ENCODE results near the gene SHQ1. TPM values are rescaled to one million over a fixed set of nuclear protein-coding genes. Genes with fewer than 3 reads are reported as not detected.
A peak's percentile ranks its signal among the peaks of the same experiment; 100 is the strongest.
"Not testable (repeated sequence)": the region's sequence is repeated elsewhere in the genome, so short reads cannot be mapped to it uniquely, and the experiment has no call there.

The SHQ1 gene
- total RNA-seq, 1 experiment from 2014 or later = 32.5 TPM

DNA sequence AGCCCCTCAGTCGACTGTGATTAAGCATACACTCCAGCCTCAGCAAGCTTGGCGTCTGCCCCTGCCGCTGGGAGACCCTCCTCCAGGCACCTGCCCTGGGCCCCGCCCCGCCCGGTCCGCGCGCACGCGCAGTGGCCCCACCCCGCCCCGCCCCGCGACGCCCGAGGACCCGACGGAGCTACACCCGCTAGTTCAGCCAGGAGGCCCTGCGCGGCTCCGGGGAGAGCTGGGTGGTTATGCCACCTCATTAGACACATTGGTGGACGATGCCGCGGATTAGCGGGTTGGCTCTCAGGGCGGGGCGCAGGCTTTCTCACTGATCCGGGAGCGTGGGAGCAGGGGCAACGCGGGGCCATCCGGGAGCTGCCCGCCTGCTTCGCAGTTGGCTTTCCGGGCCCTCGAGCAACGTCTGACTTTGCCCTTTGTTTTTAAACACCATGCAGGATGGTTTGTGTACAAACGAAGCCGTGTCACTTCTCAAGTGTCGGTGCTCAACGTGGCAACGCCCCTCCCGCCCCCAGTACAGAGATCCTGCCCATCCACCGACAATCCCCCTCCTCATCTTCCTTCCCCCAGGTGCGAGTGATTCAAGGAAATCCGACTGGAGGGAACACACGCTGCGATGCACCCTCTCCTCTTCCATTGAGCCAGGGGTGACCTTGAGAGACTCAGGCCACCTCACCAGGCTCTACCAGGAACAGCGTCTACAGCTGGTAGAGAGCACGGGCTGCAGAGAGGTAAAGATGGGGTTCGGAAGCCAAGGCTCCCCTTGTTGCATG is 109.3 kb downstream of the SHQ1 start:
- Histone ChIP-seq H2BK15ac (ENCODE audit: low read depth, low read length) (no peak overlapping the region), H4K5ac (ENCODE audit: insufficient read length, low read depth, low read length) (no peak overlapping the region), H3K23ac (ENCODE audit: insufficient read length, low read depth, low read length) (no peak overlapping the region), H2BK20ac (ENCODE audit: low read depth, low read length, poor library complexity, severe bottlenecking) (no peak overlapping the region), H4K8ac (replicated peaks; ENCODE audit: insufficient read length, low read depth, low read length) (no peak overlapping the region), H3K9ac (ENCODE audit: extremely low read depth, insufficient read length, low read length) (no peak overlapping the region), H3K23me2 (ENCODE audit: insufficient read length, low read depth, low read length, poor library complexity, severe bottlenecking) (peaks cover 10% of the 10 kb centered on the region), H3K79me1 (ENCODE audit: insufficient read depth, low read depth, low read length, poor library complexity, severe bottlenecking) (no peaks in the 10 kb centered on the region), H3K4me2 (ENCODE audit: insufficient read depth, insufficient read length, low read length) (peak overlapping the region; percentile 51), H3T11ph (ENCODE audit: low read length) (no peak overlapping the region), H3K18ac (ENCODE audit: insufficient read length, low read depth, low read length) (no peak overlapping the region), H3K27me3 (ENCODE audit: insufficient read depth, low read length) (peaks cover 5% of the 10 kb centered on the region; the same call in 1 of the 2 replicates), H2AFZ (ENCODE audit: low read length) (peak overlapping the region; percentile 5), H2BK12ac (ENCODE audit: insufficient read length, low read depth, low read length) (no peak overlapping the region), H2BK120ac (ENCODE audit: low read depth, low read length, poor library complexity, severe bottlenecking) (no peak overlapping the region), H3K79me2 (ENCODE audit: insufficient read depth, low read length) (no peaks in the 10 kb centered on the region), H4K91ac (ENCODE audit: insufficient read length, low read depth, low read length) (no peak overlapping the region), H3K9me3 (ENCODE audit: control insufficient read depth, low read depth, low read length) (no peaks in the 10 kb centered on the region), H2BK5ac (ENCODE audit: insufficient read length, low read length) (no peak overlapping the region), H3K14ac (ENCODE audit: insufficient read depth, low read length) (peak overlapping the region; percentile 77; the same call in 1 of the 2 replicates), H2AK5ac (ENCODE audit: insufficient read length, low read length) (no peak overlapping the region), H3K4me1 (ENCODE audit: insufficient read depth, low read length) (no peaks in the 10 kb centered on the region; the same call in 1 of the 2 replicates), H4K20me1 (ENCODE audit: control insufficient read depth, insufficient read depth, insufficient read length) (no peaks in the 10 kb centered on the region), H3K4ac (ENCODE audit: low read depth, low read length) (no peak overlapping the region), H3K27ac (ENCODE audit: insufficient read length, low read depth, low read length) (no peak overlapping the region), H3K56ac (ENCODE audit: insufficient read length, low read depth, low read length) (no peak overlapping the region)
- no CpG with 5 or more reads among the region's 53 CpGs for WGBS (ENCODE audit: extremely low coverage, insufficient read length, low lambda C conversion rate)
- Mint-ChIP-seq H3K4me3 (peak overlapping the region; percentile 63 to 82), H3K4me1 (peaks cover 13 to 22% of the 10 kb centered on the region in 2 experiments), H3K36me3 (ENCODE audit: insufficient read depth in 1 of 3, low read depth in 3 of 3) (peaks cover 6 to 8% (median 7%) of the 10 kb centered on the region in 3 experiments; a peak in 5 of 7 replicates), H3K9me3 (peaks cover 7 to 13% of the 10 kb centered on the region in 2 experiments), H3K27me3 (ENCODE audit: low read depth) (peaks cover 24% of the 10 kb centered on the region), H3K27ac (peak overlapping the region in 2 of 3 experiments; percentile 32 to 82; a peak in 3 of 7 replicates)
- TF ChIP-seq, protein P1, sequence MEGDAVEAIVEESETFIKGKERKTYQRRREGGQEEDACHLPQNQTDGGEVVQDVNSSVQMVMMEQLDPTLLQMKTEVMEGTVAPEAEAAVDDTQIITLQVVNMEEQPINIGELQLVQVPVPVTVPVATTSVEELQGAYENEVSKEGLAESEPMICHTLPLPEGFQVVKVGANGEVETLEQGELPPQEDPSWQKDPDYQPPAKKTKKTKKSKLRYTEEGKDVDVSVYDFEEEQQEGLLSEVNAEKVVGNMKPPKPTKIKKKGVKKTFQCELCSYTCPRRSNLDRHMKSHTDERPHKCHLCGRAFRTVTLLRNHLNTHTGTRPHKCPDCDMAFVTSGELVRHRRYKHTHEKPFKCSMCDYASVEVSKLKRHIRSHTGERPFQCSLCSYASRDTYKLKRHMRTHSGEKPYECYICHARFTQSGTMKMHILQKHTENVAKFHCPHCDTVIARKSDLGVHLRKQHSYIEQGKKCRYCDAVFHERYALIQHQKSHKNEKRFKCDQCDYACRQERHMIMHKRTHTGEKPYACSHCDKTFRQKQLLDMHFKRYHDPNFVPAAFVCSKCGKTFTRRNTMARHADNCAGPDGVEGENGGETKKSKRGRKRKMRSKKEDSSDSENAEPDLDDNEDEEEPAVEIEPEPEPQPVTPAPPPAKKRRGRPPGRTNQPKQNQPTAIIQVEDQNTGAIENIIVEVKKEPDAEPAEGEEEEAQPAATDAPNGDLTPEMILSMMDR (conservative IDR thresholded peaks at IDR 0.05) = no peak
- DNase-seq = peak; percentile 88

DNA sequence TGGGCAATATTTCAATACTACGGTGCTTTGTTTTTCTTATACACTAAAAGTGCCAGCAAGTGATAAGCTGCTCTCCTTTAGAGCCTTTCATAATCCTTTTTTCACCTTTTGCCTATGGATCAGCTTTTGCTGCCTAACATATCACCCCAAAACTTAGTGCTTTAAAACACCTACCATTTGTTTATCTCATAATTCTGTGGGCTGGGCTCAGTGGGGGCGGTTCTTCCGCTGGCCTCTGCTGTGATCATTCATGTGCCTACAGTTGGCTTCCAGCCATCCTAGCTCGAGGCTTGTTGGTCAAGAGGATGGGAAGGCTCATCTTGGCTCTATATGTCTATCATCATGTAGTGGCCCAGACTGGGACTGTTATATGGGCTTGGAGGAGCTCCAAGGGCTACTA is 113.2 kb downstream of the SHQ1 start:
- H3K9me3 ChIP-seq (ENCODE audit: control insufficient read depth, low read depth, low read length); H4K20me1 ChIP-seq (ENCODE audit: control insufficient read depth, insufficient read depth, insufficient read length); H2AFZ ChIP-seq (ENCODE audit: low read length); H2BK5ac ChIP-seq (ENCODE audit: insufficient read length, low read length); H3K4me1 ChIP-seq (ENCODE audit: insufficient read depth, low read length); H4K8ac ChIP-seq (replicated peaks; ENCODE audit: insufficient read length, low read depth, low read length); H3T11ph ChIP-seq (ENCODE audit: low read length); H3K9ac ChIP-seq (ENCODE audit: extremely low read depth, insufficient read length, low read length); H3K79me1 ChIP-seq (ENCODE audit: insufficient read depth, low read depth, low read length, poor library complexity, severe bottlenecking); H2BK120ac ChIP-seq (ENCODE audit: low read depth, low read length, poor library complexity, severe bottlenecking); H3K4ac ChIP-seq (ENCODE audit: low read depth, low read length); H4K5ac ChIP-seq (ENCODE audit: insufficient read length, low read depth, low read length); H3K27ac ChIP-seq (ENCODE audit: insufficient read length, low read depth, low read length); H2BK12ac ChIP-seq (ENCODE audit: insufficient read length, low read depth, low read length); H3K14ac ChIP-seq (ENCODE audit: insufficient read depth, low read length); H3K79me2 ChIP-seq (ENCODE audit: insufficient read depth, low read length); H4K91ac ChIP-seq (ENCODE audit: insufficient read length, low read depth, low read length); H2BK15ac ChIP-seq (ENCODE audit: low read depth, low read length); H3K56ac ChIP-seq (ENCODE audit: insufficient read length, low read depth, low read length); DNase-seq; H3K4me3 Mint-ChIP-seq; H2BK20ac ChIP-seq (ENCODE audit: low read depth, low read length, poor library complexity, severe bottlenecking); H3K18ac ChIP-seq (ENCODE audit: insufficient read length, low read depth, low read length); H3K27ac Mint-ChIP-seq; H3K27me3 ChIP-seq (ENCODE audit: insufficient read depth, low read length); H3K4me2 ChIP-seq (ENCODE audit: insufficient read depth, insufficient read length, low read length); H2AK5ac ChIP-seq (ENCODE audit: insufficient read length, low read length); H3K23ac ChIP-seq (ENCODE audit: insufficient read length, low read depth, low read length): not testable (repeated sequence)
- no CpG with 5 or more reads among the region's 4 CpGs for WGBS (ENCODE audit: extremely low coverage, insufficient read length, low lambda C conversion rate)
- Mint-ChIP-seq H3K4me1 (peaks cover 13 to 19% of the 10 kb centered on the region in 2 experiments), H3K9me3 (peaks cover 18 to 31% of the 10 kb centered on the region in 2 experiments), H3K36me3 (ENCODE audit: insufficient read depth in 1 of 3, low read depth in 3 of 3) (peaks cover 11 to 22% (median 13%) of the 10 kb centered on the region in 3 experiments), H3K27me3 (ENCODE audit: low read depth) (peaks cover 16% of the 10 kb centered on the region)
- H3K23me2 ChIP-seq (ENCODE audit: insufficient read length, low read depth, low read length, poor library complexity, severe bottlenecking) = peaks cover 10% of the 10 kb centered on the region
